HG02884 (cell line): ENCODE measurements around the gene SINHCAF.

ENCODE experiments used
- ATAC-seq: cut with Tn5 transposase; IDR thresholded peaks from one replicate; pipeline ENCODE4 v1.9.1; 2021; ENCODE audit warnings: mild to moderate bottlenecking, moderate library complexity; ENCODE audit not compliant: unreplicated experiment

Gene SINHCAF

GRCh38 chr12:31234955-31235867 is 90.7 kb downstream of the SINHCAF start:
- no peak for ATAC-seq

GRCh38 chr12:31234053-31234840 is 91.7 kb downstream of the SINHCAF start:
- ATAC-seq, result no peak

DNA sequence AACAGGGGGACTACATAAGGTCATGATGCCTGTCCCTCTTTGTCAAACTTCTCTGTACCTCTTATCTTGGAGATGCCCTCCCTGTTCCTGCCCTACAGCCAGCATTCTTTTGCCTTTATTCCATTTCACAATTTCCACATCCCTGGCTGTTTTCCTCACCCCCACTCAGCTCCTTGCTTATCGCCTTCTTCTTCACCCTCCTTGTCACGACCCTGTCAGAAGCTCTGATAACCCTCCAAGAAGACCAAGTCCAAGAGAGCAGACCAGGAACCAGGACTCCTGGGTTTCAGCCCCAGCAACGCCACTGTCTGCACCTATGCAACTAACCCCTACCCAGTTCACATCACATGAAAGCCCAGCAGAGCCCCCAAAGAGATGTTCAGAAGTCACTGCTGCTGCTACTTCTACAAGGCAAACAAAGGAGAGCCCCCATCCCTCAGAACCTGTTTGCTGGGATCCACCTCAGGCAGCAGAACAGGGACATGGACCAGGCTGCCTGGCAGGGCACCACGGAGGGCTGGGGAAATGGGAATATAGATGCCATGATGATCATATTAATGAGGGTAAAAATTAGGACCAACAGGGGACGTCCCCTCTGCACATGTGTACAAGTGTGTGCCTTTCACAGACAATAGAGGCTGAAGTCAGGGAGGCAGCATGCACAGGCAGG is 92.8 kb downstream of the SINHCAF start:
- no peak for ATAC-seq

- ATAC-seq, result no peak
These were observed 93.5 kb downstream of the SINHCAF start for GRCh38 chr12:31232361-31232965.

DNA sequence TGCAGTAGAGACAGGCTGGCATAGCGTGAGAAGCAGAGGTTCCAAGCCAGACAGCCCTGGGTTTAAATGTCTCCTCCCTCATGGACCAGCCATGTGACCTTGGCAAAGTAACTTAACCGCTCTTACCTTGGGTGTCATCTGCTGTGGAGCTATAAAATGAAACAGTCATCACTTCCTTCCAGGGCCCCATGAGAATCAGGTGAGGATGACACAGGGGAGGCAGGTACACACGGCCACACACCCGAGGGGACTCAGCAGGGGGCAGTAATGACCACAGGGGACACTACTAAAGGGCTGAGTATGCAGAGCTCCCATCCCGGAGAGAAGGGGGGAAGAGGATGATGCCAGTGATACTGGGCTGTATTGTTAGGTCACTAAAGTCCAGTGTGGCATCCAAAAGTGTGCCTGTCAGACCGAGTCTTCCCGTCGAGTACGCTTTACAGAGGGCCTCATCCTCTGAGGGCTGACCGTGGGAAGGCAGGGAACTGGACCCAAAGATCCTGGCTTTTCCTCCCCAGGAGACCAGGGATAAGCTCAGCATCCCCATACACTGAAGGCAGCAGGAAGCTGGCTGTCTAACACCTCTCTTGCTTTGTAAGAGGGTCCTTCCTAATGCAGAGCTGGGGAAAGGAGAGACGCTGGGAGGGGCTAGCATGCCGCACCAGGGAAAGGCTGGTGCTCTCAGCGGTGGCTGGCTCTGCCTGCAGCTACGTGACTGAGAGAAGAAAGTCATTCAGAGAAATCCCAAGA is 94.2 kb downstream of the SINHCAF start:
- no peak for ATAC-seq
